Measurements from ENCODE around the gene KCNS1.

Gene KCNS1

DNA sequence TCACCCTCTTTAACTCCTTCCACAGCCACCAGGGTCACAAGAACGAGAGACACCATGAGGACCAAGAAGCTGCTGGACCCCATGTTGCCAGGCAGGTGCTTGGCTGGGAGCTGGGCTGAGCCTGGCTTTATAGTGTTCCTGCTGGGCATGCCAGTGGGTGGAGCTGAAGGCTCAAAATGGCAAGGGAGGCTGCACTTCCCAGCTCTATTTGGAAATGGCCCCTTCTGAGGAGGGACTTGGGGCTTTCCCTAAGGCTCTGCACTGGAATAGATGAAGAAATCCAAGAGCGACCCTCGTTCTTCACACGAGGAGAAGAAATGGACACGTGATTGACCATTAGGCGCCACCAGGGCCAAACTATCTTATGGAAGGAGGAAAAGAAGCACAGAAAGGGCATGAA lies 23.4 kb upstream of the KCNS1 start, which contains the start of gene WFDC12:
WFDC12 (minus strand) TSS at position 101 of the 400 bp plus-strand sequence; CDS start at position 83, 18 bp downstream.
- Histone ChIP-seq H3F3A (ENCODE audit: insufficient read depth, low read length) (no peaks in the 10 kb centered on the region), H2AFZ (ENCODE audit: low read length) (no peak within 1 kb of the TSS), H3K79me2 (ENCODE audit: insufficient read depth, low read length) (no peaks in the 10 kb centered on the region), H3K9me2 (ENCODE audit: low read depth, low read length) (no peaks in the 10 kb centered on the region), H4K20me1 (ENCODE audit: insufficient read depth, low read length) (no peaks in the 10 kb centered on the region), H3K4me2 (ENCODE audit: low read length) (no peak within 1 kb of the TSS), H3K27me3 (ENCODE audit: insufficient read depth, low read length) (no peaks in the 10 kb centered on the region), H3K4me3 (ENCODE audit: low read depth, low read length, poor library complexity, severe bottlenecking) (no peak within 1 kb of the TSS), H3K9ac (ENCODE audit: low read length) (no peak within 1 kb of the TSS), H3K9me3 (ENCODE audit: low read length) (no peaks in the 10 kb centered on the region), H3K36me3 (ENCODE audit: insufficient read depth, low read length) (no peaks in the 10 kb centered on the region), H3K4me1 (ENCODE audit: insufficient read depth, low read length, severe bottlenecking) (no peaks in the 10 kb centered on the region), H3K27ac (ENCODE audit: low read depth, low read length, poor library complexity, severe bottlenecking) (no peak within 1 kb of the TSS)
- TF ChIP-seq, protein P1, sequence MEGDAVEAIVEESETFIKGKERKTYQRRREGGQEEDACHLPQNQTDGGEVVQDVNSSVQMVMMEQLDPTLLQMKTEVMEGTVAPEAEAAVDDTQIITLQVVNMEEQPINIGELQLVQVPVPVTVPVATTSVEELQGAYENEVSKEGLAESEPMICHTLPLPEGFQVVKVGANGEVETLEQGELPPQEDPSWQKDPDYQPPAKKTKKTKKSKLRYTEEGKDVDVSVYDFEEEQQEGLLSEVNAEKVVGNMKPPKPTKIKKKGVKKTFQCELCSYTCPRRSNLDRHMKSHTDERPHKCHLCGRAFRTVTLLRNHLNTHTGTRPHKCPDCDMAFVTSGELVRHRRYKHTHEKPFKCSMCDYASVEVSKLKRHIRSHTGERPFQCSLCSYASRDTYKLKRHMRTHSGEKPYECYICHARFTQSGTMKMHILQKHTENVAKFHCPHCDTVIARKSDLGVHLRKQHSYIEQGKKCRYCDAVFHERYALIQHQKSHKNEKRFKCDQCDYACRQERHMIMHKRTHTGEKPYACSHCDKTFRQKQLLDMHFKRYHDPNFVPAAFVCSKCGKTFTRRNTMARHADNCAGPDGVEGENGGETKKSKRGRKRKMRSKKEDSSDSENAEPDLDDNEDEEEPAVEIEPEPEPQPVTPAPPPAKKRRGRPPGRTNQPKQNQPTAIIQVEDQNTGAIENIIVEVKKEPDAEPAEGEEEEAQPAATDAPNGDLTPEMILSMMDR (IDR thresholded peaks at IDR 0.05; ENCODE audit: low read length), result no peak
- TF ChIP-seq EZH2 (IDR thresholded peaks at IDR 0.05; ENCODE audit: borderline replicate concordance, low read length), result no peak

DNA sequence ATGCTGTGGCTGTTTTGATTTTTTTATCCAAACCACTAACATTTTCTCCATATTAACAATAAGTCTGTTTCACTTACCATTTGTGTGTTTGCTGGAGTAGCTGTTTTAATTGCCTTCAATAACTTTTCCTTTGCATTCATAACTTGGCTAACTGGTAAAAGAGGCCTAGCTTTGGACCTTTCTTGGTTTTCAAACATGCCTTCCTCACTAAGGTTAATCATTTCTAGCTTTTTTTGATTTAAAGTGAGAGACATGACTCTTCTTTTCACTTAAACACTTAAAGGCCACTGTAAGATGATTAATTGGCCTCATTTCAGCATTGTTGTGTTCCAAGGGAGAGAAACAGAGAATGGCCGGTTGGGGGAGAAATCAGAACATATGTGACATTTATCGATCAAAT lies 20.5 kb upstream of the KCNS1 start:
- no peaks in the 10 kb centered on the region for H3K36me3 ChIP-seq (ENCODE audit: insufficient read depth, low read length)
- H3K27ac ChIP-seq (ENCODE audit: low read depth, low read length, poor library complexity, severe bottlenecking), result no peak overlapping the region
- no peak overlapping the region for H2AFZ ChIP-seq (ENCODE audit: low read length)
- no peaks in the 10 kb centered on the region for H3K4me1 ChIP-seq (ENCODE audit: insufficient read depth, low read length, severe bottlenecking)
- H3K9ac ChIP-seq (ENCODE audit: low read length), result no peak overlapping the region
- no peak overlapping the region for H3K4me2 ChIP-seq (ENCODE audit: low read length)
- no peaks in the 10 kb centered on the region for H3K79me2 ChIP-seq (ENCODE audit: insufficient read depth, low read length)
- no peak overlapping the region for H3K4me3 ChIP-seq (ENCODE audit: low read depth, low read length, poor library complexity, severe bottlenecking)
- no peaks in the 10 kb centered on the region for H4K20me1 ChIP-seq (ENCODE audit: insufficient read depth, low read length)
- TF ChIP-seq, protein P1 (IDR thresholded peaks at IDR 0.05; ENCODE audit: low read length), result no peak
- no peak for TF ChIP-seq EZH2 (IDR thresholded peaks at IDR 0.05; ENCODE audit: borderline replicate concordance, low read length)
- H3K9me2 ChIP-seq (ENCODE audit: low read depth, low read length), result no peaks in the 10 kb centered on the region
- no peaks in the 10 kb centered on the region for H3K27me3 ChIP-seq (ENCODE audit: insufficient read depth, low read length)
- H3F3A ChIP-seq (ENCODE audit: insufficient read depth, low read length), result no peaks in the 10 kb centered on the region
- H3K9me3 ChIP-seq (ENCODE audit: low read length), result no peaks in the 10 kb centered on the region

DNA sequence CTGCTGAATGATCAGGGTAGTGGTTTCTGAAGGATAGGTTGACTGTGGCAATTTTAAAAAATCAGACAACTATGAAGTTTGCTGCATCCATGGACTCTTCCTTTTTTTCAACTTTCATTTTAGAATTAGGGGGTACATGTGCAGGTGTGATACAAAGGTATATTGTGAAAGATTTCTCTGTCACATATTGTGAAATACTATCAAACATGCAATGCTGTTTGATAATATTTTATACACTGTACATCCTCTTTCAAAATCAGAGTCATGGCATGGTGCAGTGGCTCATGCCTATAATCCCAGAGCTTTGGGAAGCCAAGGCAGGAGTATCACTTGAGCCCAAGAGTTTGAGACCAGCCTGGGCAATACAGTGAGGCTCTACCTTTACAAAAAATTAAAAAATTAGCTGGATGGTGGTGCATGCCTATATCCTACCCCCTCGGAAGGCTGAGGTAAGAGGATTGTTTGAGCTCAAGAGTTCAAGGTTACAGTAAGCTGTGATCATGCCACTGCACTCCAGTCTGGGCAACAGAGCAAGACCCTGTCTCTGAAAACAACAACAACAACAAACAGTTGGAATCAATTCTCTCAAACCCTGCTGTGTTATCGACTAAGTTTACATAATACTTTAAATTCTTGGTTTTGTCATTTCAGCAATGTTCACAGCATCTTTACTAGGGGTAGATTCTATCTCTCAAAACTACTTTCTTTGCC lies 18.8 kb upstream of the KCNS1 start:
- no peak for TF ChIP-seq EZH2 (IDR thresholded peaks at IDR 0.05; ENCODE audit: borderline replicate concordance, low read length)
- TF ChIP-seq, protein P1 (IDR thresholded peaks at IDR 0.05; ENCODE audit: low read length), result no peak
- Histone ChIP-seq H3K9me2 (ENCODE audit: low read depth, low read length) (no peaks in the 10 kb centered on the region), H3K36me3 (ENCODE audit: insufficient read depth, low read length) (no peaks in the 10 kb centered on the region), H3K4me3 (ENCODE audit: low read depth, low read length, poor library complexity, severe bottlenecking) (no peak overlapping the region), H3K27me3 (ENCODE audit: insufficient read depth, low read length) (no peaks in the 10 kb centered on the region), H3K9me3 (ENCODE audit: low read length) (no peaks in the 10 kb centered on the region), H3F3A (ENCODE audit: insufficient read depth, low read length) (no peaks in the 10 kb centered on the region), H3K27ac (ENCODE audit: low read depth, low read length, poor library complexity, severe bottlenecking) (no peak overlapping the region), H2AFZ (ENCODE audit: low read length) (no peak overlapping the region), H3K9ac (ENCODE audit: low read length) (no peak overlapping the region), H3K4me1 (ENCODE audit: insufficient read depth, low read length, severe bottlenecking) (no peaks in the 10 kb centered on the region), H4K20me1 (ENCODE audit: insufficient read depth, low read length) (no peaks in the 10 kb centered on the region), H3K4me2 (ENCODE audit: low read length) (no peak overlapping the region), H3K79me2 (ENCODE audit: insufficient read depth, low read length) (no peaks in the 10 kb centered on the region)

All from OCI-LY1 (cell line).